Retinal pigment epithelial cell (primary cell): ENCODE results near the gene ADAMTS2.
A peak's percentile ranks its signal among the peaks of the same experiment; 100 is the strongest.

ENCODE experiments used
- DNase-seq: peaks from one replicate; pipeline ENCODE4 v3.0.0-alpha.2; 2010; ENCODE audit warnings: low read depth
- H3K4me3 ChIP-seq: 2 replicates; pipeline ENCODE4 v1.5.1; 2011; ENCODE audit warnings: mild to moderate bottlenecking, low read length, control low read depth, moderate library complexity
- TF ChIP-seq, protein P1 (sequence below): conservative IDR thresholded peaks from 2 replicates; pipeline ENCODE4 v1.5.1; 2011; ENCODE audit warnings: low read depth, low read length, control low read depth, inconsistent platforms

The ADAMTS2 gene

DNA sequence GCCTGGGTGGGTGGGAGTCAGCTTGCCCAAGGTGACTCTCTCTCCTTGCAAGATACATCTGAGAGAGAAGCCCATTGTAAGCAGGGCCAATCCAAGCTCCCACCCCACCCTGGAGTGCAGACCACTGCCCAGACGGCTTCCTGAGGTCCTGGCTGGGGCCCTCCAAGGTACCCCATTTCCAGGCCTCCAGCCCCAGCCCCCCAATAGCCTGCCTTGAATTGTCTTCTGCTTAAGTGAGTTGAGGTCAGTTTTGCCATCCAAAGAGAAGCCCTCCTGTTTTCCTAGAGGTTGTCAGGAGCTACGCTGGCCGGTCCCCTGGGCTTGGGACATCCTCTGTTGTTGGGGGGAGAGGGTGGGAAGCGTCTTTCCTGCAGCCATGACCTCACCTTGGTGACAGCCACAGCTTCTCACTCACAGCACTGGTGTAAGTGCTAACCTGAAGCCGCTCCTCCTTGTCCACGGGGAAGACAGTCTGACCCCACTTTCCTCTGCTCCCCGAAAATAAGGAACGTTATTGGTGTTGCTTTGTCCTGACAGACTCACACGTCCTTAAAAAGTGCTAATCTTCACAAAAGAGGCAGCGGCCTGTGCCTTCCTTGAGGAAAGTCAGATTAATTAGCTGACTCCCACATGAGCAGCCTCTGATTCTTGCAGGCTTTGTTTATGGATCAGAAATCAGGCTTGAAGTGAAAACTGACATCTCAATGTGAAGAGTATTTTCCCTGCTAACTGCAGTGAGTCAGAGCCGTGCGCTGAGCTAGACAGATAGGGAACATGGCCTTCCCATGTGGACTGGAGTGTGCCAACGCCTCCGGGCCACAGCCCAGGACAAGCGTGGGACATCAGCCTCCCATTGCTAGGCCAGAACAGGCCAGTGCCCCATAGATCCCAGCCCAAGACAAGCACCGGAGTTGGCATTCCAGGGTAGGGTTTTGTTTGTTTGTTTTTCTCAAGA is 52.3 kb downstream of the ADAMTS2 start:
- no peak overlapping the region for H3K4me3 ChIP-seq
- TF ChIP-seq, protein P1, sequence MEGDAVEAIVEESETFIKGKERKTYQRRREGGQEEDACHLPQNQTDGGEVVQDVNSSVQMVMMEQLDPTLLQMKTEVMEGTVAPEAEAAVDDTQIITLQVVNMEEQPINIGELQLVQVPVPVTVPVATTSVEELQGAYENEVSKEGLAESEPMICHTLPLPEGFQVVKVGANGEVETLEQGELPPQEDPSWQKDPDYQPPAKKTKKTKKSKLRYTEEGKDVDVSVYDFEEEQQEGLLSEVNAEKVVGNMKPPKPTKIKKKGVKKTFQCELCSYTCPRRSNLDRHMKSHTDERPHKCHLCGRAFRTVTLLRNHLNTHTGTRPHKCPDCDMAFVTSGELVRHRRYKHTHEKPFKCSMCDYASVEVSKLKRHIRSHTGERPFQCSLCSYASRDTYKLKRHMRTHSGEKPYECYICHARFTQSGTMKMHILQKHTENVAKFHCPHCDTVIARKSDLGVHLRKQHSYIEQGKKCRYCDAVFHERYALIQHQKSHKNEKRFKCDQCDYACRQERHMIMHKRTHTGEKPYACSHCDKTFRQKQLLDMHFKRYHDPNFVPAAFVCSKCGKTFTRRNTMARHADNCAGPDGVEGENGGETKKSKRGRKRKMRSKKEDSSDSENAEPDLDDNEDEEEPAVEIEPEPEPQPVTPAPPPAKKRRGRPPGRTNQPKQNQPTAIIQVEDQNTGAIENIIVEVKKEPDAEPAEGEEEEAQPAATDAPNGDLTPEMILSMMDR, result no peak
- DNase-seq, result peak; percentile 23

DNA sequence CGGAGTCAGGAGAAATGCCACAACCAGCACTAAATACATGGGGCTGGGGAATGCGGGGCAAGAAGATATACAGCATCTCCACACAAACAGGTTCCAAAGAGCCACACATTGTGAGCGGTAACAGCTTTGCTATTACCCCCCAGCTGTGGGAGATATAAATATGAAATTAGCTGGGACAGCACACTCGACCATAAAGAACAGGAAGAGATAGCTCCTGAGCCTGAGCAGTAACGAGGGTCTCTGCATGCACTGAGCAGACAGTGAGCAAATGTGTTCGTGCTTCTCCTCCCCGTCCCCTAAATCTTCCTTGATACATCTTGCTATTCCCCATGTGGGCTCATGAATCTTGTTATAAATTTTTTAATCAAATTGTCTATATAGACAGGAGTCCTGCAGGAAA is 53.1 kb downstream of the ADAMTS2 start:
- TF ChIP-seq, protein P1, result no peak
- DNase-seq, result no peak
- H3K4me3 ChIP-seq, result no peak overlapping the region

DNA sequence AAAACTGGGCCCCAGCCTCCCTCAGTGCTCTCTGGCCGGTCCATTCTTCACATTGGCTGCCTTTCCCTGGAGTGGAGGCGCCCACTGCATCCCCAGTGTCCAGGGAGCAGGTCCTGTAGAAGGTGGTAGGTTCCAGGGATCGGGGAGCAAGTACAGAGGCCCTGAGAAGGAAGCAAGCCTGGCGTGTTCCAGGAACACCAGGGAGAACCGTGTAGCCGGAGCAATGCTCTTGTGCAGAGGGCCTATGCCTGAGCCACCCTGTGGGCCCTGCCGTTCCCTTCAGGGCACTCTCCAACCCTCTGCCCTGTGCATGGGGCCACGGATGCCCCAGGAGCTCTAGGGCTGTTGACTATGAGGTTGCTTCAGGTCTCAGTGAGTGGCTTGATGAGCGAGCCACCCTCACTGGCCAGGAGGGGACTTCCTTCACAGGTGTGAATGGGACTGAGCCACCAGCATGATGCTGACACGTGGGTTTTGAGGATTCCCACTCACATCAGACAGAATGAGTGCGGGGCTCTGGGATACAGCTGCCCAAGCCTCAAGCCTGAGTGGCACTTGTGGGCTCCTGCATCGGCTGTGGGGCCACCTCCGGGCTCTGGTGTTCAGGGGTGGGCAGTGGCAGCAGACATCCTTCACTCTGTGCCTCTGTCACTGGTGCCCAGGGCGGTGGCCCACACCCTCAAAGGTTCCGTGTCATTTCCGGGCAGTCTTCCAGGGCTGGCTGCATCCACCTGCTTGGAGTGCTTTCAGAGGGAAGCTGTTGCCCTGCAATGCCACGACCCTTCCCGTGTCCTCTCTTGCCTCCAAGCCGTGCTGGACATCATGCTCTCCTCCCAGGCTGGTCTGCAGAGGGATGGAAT is 54.4 kb downstream of the ADAMTS2 start:
- H3K4me3 ChIP-seq, result no peak overlapping the region
- no peak for DNase-seq
- TF ChIP-seq, protein P1, result no peak

DNA sequence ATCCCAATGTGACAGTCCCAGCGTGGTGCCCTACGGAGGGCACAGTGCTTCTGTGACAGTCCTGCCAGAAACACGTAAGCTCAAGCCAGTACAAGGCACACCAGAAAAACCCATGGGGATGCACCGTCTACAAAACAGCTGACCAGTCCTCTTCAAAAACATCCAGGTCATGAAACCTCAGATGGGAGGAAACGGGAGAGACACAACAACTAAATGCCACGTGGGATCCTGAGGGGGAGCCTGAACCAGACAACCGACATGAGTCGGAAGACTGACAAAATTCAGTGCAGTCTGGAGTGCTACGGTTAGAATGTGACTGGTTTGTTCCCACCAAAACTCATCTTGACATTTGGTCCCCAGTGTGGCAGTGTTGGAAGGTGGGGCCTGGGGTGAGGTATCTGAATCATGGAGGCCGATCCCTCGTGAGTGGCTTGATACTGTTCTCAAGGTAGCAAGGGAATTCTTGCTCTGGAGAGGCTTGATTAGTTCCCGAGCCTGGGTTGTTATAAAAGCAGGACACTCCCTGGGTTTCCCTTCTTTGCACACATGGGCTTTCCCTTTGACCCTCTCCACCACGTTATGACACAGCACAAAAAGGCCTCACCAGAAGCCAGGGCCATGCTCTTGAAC is 55.4 kb downstream of the ADAMTS2 start:
- no peak overlapping the region for H3K4me3 ChIP-seq
- DNase-seq, result no peak
- TF ChIP-seq, protein P1, result no peak

DNA sequence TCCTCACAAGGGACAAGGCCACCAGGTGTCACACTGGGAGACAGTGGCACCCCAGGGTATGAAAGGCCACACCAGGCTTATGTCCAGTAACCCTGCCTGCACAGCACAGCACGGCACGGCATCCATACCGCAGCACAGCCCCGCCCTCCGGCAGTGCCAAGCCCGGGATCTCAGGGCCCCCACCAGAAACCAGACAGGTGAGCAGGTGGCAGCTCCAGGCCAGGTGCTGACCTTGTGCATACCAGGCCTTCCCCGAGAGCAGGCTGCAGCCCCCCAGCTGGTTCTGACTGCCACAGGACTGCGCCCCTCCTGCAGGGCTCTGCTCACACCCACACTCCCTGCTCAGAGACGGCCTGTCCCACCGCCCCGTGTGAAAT is 56.5 kb downstream of the ADAMTS2 start:
- TF ChIP-seq, protein P1, result no peak
- DNase-seq, result no peak
- no peak overlapping the region for H3K4me3 ChIP-seq

DNA sequence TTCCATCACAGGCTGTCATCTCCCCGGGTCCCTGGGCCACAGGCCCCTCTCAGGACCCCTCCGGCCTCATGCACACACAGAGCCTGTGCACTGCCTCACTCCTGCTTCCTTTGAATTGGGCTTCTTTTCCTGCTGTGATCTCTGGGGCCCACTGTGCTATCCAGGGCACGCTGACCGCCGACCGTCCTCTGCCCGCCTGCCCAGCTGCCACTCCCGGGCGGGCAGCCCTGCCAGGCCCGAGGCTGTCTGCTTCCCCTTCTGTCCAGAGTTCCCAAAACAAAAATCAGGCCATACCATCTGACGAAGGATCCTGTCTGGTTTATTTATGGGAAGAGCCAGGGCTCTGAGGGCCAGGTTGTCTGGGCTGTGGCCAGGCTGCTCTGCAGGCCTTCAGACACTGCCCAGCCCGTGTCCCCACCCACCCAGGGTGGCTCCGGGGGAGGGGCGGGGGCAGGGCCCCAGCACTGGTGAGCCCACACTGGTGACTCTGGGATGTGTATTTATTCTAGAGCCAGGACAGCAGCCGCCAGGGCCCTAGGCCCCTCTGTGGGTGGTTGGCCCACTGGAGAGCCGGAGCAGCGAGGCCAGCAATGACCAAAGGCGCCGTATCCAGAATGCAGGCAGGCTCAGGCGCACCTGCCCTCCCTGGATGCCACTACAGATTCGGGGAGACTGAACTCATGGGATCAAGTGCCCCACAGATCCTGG is 57.0 kb downstream of the ADAMTS2 start:
- TF ChIP-seq, protein P1, result no peak
- no peak overlapping the region for H3K4me3 ChIP-seq
- no peak for DNase-seq
